Ammon's horn (tissue), 1 donor: Measurements from ENCODE around the gene PRRG4.
"Not testable (repeated sequence)": the region's sequence is repeated elsewhere in the genome, so short reads cannot be mapped to it uniquely, and the experiment has no call there.

Experiments used
- DNase-seq: peaks from one replicate; pipeline ENCODE4 v3.0.0-alpha.2; 2016; ENCODE audit warnings: low spot score

Gene PRRG4

GRCh38 chr11:32886180-32886579, 56.5 kb downstream of the PRRG4 start:
- no peak for DNase-seq

DNA sequence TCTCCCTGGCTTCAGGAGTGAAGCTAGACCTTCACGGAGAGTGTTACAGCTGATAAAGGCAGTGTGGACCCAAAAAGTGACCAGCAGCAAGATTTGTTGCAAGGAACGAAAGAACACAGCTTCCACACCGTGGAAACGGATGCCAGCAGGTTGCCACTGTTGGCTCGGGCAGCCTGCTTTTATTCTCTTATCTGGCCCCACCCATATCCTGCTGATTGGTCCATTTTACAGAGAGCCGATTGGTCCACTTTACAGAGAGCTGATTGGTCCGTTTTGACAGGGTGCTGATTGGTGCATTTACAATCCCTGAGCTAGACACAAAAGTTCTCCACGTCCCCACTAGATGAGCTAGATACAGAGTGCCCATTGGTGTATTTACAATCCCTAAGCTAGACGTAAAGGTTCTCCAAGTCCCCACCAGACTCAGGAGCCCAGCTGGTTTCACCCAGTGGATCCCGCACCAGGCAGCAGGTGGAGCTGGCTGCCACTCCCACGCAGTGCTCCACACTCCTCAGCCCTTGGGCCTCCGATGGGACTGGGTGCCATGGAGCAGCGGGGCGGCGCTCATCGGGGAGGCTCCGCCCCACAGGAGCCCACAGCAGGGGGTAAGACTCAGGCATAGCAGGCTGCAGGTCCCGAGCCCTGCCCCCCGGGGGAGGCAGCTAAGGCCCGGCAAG, 58.1 kb downstream of the PRRG4 start:
- not testable (repeated sequence) for DNase-seq

DNA sequence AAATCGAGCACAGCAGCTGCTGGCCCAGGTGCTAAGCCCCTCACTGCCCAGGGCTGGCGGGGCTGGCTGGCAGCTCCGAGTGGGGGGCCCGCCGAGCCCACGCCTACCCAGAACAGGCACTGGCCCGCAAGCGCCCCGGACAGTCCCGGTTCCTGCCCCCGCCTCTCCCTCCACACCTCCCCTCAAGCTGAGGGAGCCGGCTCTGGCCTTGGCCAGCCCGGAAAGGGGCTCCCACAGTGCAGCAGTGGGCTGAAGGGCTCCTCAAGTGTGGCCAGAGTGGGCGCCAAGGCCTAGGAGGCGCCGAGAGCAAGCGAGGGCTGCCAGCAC, 58.6 kb downstream of the PRRG4 start:
- DNase-seq, result not testable (repeated sequence)

GRCh38 chr11:32888805-32889204, 59.1 kb downstream of the PRRG4 start:
- no peak for DNase-seq

DNA sequence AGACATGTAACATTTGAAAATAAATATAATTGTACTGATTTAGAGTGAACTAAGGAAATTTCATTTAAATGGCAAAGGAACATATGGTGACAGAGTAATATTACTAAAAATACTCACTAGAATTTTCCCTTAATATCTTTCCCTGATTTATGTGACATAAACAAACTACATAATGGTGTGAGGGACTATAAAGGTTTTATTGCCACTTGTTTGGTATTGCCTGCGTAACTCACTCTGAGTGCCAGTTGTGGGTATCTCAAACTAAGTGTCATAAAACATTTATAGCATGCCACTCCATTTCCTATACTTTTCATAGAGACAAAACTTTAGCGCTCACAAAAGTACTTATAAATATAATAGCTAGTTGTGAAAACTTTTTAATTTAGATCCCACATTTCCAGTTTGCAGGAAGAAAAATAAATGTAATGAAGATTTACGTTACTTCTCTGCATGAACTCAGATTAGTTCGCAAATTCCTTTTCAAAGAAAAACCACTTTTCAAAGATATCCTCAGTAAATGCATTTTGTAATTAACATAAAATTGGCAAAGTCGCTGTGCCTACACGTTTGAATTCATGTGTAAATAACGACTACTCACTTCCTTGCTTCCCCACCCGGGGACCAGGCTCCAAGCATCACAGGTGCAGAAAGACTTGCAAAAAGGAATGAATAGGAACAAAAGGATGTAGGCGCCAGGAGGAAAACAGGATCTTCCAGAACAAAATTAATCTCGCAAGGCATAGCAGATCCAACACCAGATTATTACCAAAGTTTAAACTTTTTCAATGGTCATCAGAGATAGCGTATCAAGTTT, 61.3 kb downstream of the PRRG4 start:
- DNase-seq, result no peak

DNA sequence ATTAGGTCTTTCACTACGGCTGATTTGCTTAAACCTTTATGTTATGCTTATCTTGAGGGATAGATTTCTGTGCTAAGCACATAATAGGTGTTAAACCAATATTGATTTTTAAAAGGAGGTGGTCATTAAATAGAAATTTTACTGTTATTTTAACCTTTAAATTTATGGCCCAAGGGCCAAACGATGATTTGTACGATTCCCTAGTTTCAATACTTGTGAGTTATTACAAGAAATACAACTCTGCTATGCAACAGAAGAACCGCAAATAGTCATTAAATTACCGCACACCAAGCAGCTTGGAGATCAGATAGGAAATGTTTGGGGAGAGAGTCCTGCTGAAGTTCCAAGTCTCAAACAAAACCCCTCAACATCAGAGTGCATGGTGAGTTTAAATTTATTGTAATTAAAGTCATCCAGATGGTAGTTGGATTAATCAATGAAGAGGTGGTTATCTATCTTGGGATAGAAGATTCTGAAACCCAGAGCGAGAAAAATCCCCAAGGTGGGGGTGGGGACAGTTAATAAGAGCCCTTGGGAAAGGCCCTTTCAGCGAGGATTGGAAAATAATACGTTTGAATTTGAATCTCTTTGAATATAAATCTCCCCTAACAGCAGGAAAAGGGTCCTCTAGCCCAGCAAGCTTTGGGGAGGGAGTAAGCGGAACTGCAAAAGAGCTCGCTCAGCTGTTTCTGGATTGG, 62.1 kb downstream of the PRRG4 start:
- peak; percentile 46 for DNase-seq

GRCh38 chr11:32892355-32893092, 62.8 kb downstream of the PRRG4 start, which contains the start of gene QSER1:
Gene QSER1, plus strand, starts transcription at chr11:32892811. Its CDS starts 315 bp downstream, at chr11:32893126.
- DNase-seq, result peak; percentile 71

- no peak for DNase-seq
Measured at GRCh38 chr11:32893093-32893342, 63.3 kb downstream of the PRRG4 start.

DNA sequence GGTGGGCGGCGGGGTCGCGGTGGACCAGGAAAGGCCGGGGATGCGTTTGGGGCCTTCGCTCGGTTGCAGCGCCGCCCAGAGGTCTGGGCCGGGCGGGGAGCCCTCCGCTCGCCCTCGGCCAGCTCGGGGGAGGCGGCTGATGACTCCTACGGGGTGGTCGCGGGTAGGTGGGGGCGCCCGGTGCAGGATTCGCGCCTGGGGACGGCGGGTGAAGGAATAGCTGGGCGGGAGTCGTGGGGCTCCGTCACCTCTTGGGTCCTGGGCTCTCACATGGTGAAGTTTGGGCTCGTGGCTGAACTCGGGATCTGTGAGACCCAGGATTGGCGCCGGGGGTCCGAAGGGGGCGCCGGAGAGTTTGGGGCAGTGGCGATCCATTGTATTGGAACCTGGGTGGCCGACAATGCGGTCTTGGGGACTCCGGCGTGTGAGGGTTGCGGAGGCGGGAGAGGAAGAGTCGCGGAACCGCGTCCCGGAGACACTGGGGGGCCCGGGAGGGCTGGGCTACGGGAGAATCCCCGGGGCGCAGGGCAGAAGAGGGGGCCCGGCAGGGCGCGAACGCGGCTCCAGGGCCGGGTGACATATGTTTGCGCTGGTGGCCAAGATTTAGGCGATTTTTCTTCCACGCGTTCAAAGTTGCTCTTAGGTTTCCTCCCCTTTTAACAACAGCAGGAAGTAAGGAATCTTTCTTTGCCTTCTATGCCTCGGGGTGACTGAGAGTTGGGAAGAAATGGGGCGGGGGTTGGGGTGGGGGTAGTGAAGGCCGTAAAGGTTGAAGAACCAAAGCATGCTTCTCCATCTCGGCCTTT, 63.8 kb downstream of the PRRG4 start:
- DNase-seq, result peak; percentile 48

- peak; percentile 41 for DNase-seq
Measured at GRCh38 chr11:32894149-32894827, 64.6 kb downstream of the PRRG4 start.

GRCh38 chr11:32894921-32895320, 65.2 kb downstream of the PRRG4 start:
- no peak for DNase-seq

DNA sequence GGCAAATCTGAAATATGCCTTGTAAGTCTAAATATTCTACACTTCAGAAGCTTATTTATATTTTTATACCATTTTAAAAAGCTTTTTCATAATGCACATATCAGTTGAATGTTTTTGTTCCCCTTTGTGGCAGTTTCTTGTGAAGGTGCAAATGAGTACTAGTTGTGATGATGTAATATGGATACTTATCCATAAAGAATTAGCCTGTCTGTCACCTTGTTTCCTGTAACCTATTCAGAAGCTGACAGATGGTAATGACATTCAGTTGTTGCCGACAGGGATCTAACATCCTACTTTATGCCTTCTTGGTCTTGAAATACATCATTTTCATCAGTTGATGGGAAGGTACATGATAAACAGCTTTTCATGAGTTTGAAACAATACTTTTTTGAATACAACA, 65.7 kb downstream of the PRRG4 start:
- no peak for DNase-seq

GRCh38 chr11:32897103-32897502, 67.4 kb downstream of the PRRG4 start:
- DNase-seq, result no peak

DNA sequence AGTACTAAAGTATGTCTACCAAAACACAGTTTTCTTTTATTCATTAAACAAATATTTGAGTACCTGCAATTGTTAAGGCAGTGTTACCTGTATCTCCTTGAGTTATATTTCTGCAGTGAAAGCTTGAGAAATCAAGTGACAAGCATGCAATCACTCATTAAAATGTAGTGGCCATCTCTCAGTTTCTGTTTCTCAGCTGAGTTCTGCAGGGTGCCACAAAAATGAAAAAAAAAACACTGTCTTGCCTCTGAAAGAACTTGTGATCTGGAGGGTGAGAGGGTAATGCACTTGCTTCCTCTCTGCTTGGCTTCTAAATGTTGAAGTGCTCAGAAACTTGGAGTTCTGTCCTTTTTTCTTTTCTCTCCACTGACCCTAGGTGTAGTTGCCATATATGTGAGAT, 69.7 kb downstream of the PRRG4 start:
- no peak for DNase-seq

GRCh38 chr11:32902089-32902665, 72.5 kb downstream of the PRRG4 start:
- peak; percentile 33 for DNase-seq

DNA sequence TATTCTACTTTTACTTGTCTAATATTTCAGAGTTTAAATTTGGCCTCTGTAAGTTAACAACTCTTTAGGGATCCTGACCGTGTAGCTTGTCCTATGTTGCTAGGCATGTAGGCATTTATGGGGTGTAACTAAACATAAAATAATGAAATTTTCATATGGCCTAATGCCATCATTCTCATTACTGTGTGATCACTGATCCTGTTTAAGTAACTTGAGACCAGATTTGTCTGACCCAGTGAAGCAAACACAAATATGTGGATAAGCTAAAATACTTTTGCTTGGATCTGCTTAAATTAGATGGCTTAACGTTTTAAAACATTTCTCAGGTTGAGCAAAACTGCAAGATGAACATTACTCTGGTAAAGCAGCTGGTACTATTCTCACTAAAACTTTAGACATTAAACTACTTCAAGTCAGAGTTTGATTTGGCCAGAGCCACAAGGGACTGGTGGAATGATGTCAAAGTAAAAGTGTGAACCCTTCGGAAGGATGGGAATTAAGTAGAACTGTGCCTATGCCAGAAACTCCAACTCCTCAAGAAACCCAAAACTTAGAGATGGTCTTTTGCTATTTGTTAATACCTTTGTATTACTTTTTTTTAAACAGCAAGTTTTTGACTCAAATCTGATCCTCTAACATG, 75.4 kb downstream of the PRRG4 start:
- no peak for DNase-seq
